GM12875 (cell line): ENCODE results near the gene CABCOCO1.
"Not testable (repeated sequence)": the region's sequence is repeated elsewhere in the genome, so short reads cannot be mapped to it uniquely, and the experiment has no call there.

Source experiments
- H3K4me3 ChIP-seq: one replicate; pipeline ENCODE4 v1.5.1; 2011; ENCODE audit warnings: low read depth, low read length, control low read depth
- TF ChIP-seq, protein P1 (sequence below): IDR thresholded peaks from 2 replicates; pipeline ENCODE4 v1.5.1; 2011; ENCODE audit warnings: low read depth, mild to moderate bottlenecking, control low read depth, inconsistent platforms, low read length, moderate library complexity, borderline replicate concordance; ENCODE audit not compliant: insufficient read depth

Gene CABCOCO1

DNA sequence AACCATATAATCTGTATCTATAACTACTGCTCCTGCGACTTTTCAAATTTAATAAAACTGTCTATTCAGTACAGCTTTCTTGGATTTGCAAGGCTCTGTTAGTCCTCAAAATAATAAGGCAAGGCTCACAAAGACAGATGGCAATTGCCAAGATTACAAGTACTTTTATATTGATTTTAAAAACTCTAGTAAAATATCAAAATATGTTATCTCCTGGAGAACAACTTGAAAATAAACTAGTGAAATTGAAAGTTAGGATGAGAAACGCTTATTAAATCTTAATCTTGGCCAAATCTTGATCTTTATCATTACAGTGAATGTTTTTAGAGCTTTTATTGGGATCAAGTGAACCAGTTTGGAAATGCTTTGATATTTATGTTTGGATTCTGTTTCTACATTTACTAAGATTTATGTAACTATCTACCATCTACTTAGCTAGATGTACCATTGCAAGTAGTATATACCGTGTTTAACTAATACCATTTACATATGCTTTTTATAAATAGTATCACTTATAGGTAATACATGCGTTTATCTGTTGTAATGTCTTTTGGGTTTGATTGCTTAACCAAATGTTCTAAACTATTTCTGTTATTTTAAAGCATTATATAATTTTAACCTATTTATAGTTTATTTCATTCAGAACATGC is 70.0 kb downstream of the CABCOCO1 start:
- no peak overlapping the region for H3K4me3 ChIP-seq
- TF ChIP-seq, protein P1, sequence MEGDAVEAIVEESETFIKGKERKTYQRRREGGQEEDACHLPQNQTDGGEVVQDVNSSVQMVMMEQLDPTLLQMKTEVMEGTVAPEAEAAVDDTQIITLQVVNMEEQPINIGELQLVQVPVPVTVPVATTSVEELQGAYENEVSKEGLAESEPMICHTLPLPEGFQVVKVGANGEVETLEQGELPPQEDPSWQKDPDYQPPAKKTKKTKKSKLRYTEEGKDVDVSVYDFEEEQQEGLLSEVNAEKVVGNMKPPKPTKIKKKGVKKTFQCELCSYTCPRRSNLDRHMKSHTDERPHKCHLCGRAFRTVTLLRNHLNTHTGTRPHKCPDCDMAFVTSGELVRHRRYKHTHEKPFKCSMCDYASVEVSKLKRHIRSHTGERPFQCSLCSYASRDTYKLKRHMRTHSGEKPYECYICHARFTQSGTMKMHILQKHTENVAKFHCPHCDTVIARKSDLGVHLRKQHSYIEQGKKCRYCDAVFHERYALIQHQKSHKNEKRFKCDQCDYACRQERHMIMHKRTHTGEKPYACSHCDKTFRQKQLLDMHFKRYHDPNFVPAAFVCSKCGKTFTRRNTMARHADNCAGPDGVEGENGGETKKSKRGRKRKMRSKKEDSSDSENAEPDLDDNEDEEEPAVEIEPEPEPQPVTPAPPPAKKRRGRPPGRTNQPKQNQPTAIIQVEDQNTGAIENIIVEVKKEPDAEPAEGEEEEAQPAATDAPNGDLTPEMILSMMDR, result no peak

DNA sequence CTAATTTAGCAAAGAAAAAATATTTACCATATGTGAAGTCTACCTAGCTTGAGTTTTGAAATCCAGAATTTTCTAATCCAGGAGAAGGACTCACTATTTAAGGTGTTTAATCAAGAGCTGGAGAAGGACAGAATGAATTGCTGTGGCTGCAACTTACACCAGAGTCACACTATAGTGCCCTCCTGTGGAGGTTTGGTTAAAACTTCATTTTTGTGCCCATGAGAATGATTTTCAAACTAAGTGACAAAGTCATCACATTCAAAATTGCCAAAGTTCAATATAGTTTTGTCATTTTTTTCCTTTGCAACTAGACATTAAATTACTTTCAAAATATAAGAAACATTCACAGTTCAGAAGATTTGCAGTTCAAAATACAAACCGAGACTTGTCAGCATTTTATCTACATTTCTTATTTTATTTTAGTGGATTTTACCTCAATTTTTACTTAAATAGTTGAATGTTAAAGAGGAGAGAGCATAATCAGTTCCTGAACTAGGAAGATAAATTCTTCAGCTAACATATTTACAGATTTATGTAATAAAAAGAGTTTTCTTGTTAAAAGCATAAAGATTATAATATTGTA is 70.7 kb downstream of the CABCOCO1 start:
- TF ChIP-seq, protein P1, result peak; percentile 35; the same call in 1 of the 2 replicates
- no peak overlapping the region for H3K4me3 ChIP-seq

DNA sequence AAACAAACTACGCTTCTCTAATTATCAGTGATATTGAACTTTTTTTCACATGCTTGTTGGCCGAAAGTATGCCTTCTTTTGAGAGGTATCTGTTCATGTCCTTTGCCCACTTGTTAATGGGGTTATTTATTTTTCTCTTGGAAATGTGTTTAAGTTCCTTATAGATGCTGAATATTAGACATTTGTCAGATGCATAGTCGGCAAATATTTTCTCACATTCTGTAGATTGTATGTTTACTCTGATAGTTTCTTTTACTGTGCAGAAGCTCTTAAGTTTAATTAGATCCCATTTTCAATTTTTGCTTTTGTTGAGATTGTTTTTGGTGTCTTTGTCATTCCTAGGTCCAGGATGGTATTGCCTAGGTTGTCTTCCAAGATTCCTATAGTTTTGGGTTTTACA is 73.2 kb downstream of the CABCOCO1 start:
- H3K4me3 ChIP-seq, result no peak overlapping the region
- TF ChIP-seq, protein P1, result no peak

DNA sequence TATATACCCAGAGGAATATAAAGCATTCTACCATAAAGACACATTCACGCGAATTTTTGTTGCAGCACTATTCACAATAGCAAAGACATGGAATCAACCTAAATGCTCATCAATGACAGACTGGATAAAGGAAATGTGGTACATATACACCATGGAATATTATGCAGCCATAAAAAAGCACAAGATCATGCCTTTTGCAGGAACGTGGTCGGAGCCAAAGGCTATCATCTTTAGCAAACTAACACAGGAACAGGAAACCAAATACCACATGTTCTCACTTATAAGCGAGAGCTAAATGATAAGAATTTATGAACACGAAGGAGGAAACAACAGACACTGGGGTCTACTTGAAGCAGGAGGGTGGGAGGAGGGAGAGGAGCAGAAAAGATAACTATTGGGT is 74.7 kb downstream of the CABCOCO1 start:
- H3K4me3 ChIP-seq, result not testable (repeated sequence)

DNA sequence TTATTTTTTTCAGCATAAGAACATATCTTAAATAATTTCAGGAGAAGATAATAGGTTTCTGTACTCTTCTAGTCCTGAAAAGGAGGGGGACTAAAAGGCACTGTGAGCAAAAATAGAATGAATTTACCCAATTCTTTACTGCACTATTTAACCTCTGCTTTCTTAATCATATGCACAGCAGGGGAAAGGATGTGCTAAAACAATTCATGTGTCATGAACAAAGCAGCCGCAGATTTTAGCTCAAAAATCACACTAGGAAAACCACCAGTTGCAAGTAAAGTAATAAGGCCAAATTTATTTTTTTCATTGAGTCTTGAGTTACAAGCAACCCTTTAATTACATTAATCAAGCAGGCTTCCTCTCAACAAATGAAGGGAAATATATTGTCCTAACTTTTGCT is 80.1 kb downstream of the CABCOCO1 start:
- TF ChIP-seq, protein P1, result no peak
- no peak overlapping the region for H3K4me3 ChIP-seq

- no peak overlapping the region for H3K4me3 ChIP-seq
- TF ChIP-seq, protein P1, result peak; percentile 57; the same call in 1 of the 2 replicates
Observed at GRCh38 chr10:61744469-61744868, 81.7 kb downstream of the CABCOCO1 start.

DNA sequence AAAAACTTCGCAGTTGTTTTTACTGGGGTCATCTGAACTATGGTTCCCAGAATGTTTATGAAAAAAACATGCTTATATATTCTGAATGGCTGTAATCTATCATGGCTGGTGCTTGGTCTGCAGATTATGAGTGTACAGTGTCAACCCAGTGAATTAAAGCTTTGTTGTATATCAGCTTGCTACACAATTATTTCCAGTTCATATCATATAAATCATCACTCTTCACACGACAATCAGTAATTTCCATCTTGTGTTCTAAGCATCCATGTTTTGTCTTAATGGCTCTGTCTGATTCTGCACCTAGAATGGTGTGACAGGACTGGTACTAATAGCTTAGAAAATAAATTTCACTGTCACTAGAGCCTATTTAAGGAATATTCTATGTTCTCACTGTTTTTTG is 83.6 kb downstream of the CABCOCO1 start:
- H3K4me3 ChIP-seq, result no peak overlapping the region
- TF ChIP-seq, protein P1, result no peak

- H3K4me3 ChIP-seq, result no peak overlapping the region
- TF ChIP-seq, protein P1, result no peak
Observed at GRCh38 chr10:61747307-61747706, 84.6 kb downstream of the CABCOCO1 start.
